ENCODE data around the gene IGDCC3. TPM values are rescaled to one million over a fixed set of nuclear protein-coding genes. Genes with fewer than 3 reads are reported as not detected.

Gene IGDCC3
- total RNA-seq, 3 donors from 2014 or later (not counting 1 experiment from before 2014, with no cell fraction given): not detected

- Mint-ChIP-seq H3K27me3 (ENCODE audit: low read depth in 2 of 2) (peaks cover 7 to 9% of the 10 kb centered on the region in 2 donors), H3K4me1 (peaks cover 0 to 4% of the 10 kb centered on the region in 2 donors), H3K27ac (no peak overlapping the region), H3K36me3 (no peaks in the 10 kb centered on the region), H3K4me3 (no peak overlapping the region), H3K9me3 (no peaks in the 10 kb centered on the region)
- 88% methylated on average over 6 of the region's 7 CpGs for WGBS (ENCODE audit: insufficient coverage)
- H3K4me3 ChIP-seq (ENCODE audit: low read length): no peak overlapping the region
- no peaks in the 10 kb centered on the region for H3K27me3 ChIP-seq (ENCODE audit: control insufficient read depth, insufficient read depth, low read length)
- no peak for TF ChIP-seq CTCF (IDR thresholded peaks at IDR 0.05)
- DNase-seq (no peak), ATAC-seq (no peak)
- H3K9me3 ChIP-seq (ENCODE audit: control insufficient read depth, insufficient read depth, low read length): no peaks in the 10 kb centered on the region
- no peak overlapping the region for H3K27ac ChIP-seq (ENCODE audit: low read length)
- intact Hi-C loops (cut with micrococcal nuclease): no loop called here
- H3K4me1 ChIP-seq (ENCODE audit: control insufficient read depth, insufficient read depth, low read length): no peaks in the 10 kb centered on the region
- no peaks in the 10 kb centered on the region for H3K36me3 ChIP-seq (ENCODE audit: control insufficient read depth, insufficient read depth, low read length)
These were observed 28.1 kb upstream of the IGDCC3 start for GRCh38 chr15:65405791-65406423.

- no peaks in the 10 kb centered on the region for H3K36me3 Mint-ChIP-seq
- no peaks in the 10 kb centered on the region for H3K9me3 Mint-ChIP-seq
- no peak for ATAC-seq
- DNase-seq: no peak
- no peak for TF ChIP-seq CTCF (IDR thresholded peaks at IDR 0.05)
- 87% methylated on average over 6 of the region's 6 CpGs for WGBS (ENCODE audit: insufficient coverage)
- no peaks in the 10 kb centered on the region for H3K36me3 ChIP-seq (ENCODE audit: control insufficient read depth, insufficient read depth, low read length)
- H3K9me3 ChIP-seq (ENCODE audit: control insufficient read depth, insufficient read depth, low read length): no peaks in the 10 kb centered on the region
- H3K27ac ChIP-seq (ENCODE audit: low read length): no peak overlapping the region
- no peaks in the 10 kb centered on the region for H3K27me3 ChIP-seq (ENCODE audit: control insufficient read depth, insufficient read depth, low read length)
- H3K4me3 ChIP-seq (ENCODE audit: low read length): no peak overlapping the region
- no peak overlapping the region for H3K27ac Mint-ChIP-seq
- H3K27me3 Mint-ChIP-seq (ENCODE audit: low read depth in 2 of 2): peaks cover 10 to 13% of the 10 kb centered on the region in 2 donors
- H3K4me1 ChIP-seq (ENCODE audit: control insufficient read depth, insufficient read depth, low read length): no peaks in the 10 kb centered on the region
- H3K4me3 Mint-ChIP-seq: no peak overlapping the region
- intact Hi-C loops (cut with micrococcal nuclease): loop anchor here (5.0 kb wide), 1 partner anchor 87 kb away; no protein-coding TSS in a partner anchor
- peaks cover 0 to 4% of the 10 kb centered on the region in 2 donors for H3K4me1 Mint-ChIP-seq
These were observed 26.5 kb upstream of the IGDCC3 start for GRCh38 chr15:65404186-65404872.

- no peak overlapping the region for H3K27ac ChIP-seq (ENCODE audit: low read length)
- Mint-ChIP-seq H3K36me3 (no peaks in the 10 kb centered on the region), H3K4me1 (peaks cover 0 to 4% of the 10 kb centered on the region in 2 donors), H3K9me3 (no peaks in the 10 kb centered on the region), H3K27ac (no peak overlapping the region), H3K27me3 (ENCODE audit: low read depth in 2 of 2) (peaks cover 22% of the 10 kb centered on the region in 2 donors), H3K4me3 (no peak overlapping the region)
- H3K36me3 ChIP-seq (ENCODE audit: control insufficient read depth, insufficient read depth, low read length): no peaks in the 10 kb centered on the region
- ATAC-seq (no peak), DNase-seq (no peak)
- no peaks in the 10 kb centered on the region for H3K4me1 ChIP-seq (ENCODE audit: control insufficient read depth, insufficient read depth, low read length)
- 91% methylated on average over 4 of the region's 4 CpGs for WGBS (ENCODE audit: insufficient coverage)
- intact Hi-C loops (cut with micrococcal nuclease): loop anchor here (5.0 kb wide), 1 partner anchor 86 kb away; no protein-coding TSS in a partner anchor
- H3K9me3 ChIP-seq (ENCODE audit: control insufficient read depth, insufficient read depth, low read length): no peaks in the 10 kb centered on the region
- H3K27me3 ChIP-seq (ENCODE audit: control insufficient read depth, insufficient read depth, low read length): no peaks in the 10 kb centered on the region
- H3K4me3 ChIP-seq (ENCODE audit: low read length): no peak overlapping the region
- TF ChIP-seq CTCF (IDR thresholded peaks at IDR 0.05): no peak
These were observed 25.2 kb upstream of the IGDCC3 start for GRCh38 chr15:65402961-65403360.

Measured in natural killer cell (primary cell).